IMR-90 (cell line): ENCODE data around the gene PHGDH. TPM values are rescaled to one million over a fixed set of nuclear protein-coding genes. Genes with fewer than 3 reads are reported as not detected.

Experiments
- ATAC-seq: fragments of 200-7000 bp; cut with Tn5 transposase; 2 replicates; pipeline ENCODE4 v1.9.1; 2020; ENCODE audit warnings: low read depth, mild to moderate bottlenecking, moderate library complexity
- BruUV-seq: library from RNA; stranded (reverse); fragments of 400-500 nt; replicated peaks from 2 replicates; lab custom pipeline; 2021; lab: Mats Ljungman, UMichigan
- CTCF ChIA-PET: fragments of 300-600 bp; formaldehyde crosslinking; extraction: SDS; loops from one replicate; lab custom pipeline; 2021; ENCODE audit warnings: antibody characterized with exemption; lab: Yijun Ruan, JAX
- POLR2A ChIA-PET: fragments of 300-600 bp; sonication (Branson Sonifier 250); formaldehyde crosslinking; loops from one replicate; lab custom pipeline; 2022; ENCODE audit warnings: antibody characterized with exemption; ENCODE audit not compliant: unreplicated experiment; lab: Charles Lee
- DNase-seq: peaks from one replicate; pipeline ENCODE4 v3.0.0; 2013
- H2AFZ ChIP-seq: replicated peaks from 2 replicates; pipeline ENCODE3; 2013; ENCODE audit warnings: low read length, mild to moderate bottlenecking; ENCODE audit not compliant: poor library complexity
- H2AK5ac ChIP-seq: 2 replicates; pipeline ENCODE4 v1.6.1; 2013; ENCODE audit warnings: low read depth, low read length, inconsistent platforms
- H2AK9ac ChIP-seq: replicated peaks from 2 replicates; pipeline ENCODE3; 2013; ENCODE audit warnings: mild to moderate bottlenecking, low read depth, low read length, moderate library complexity; ENCODE audit not compliant: poor library complexity
- H2BK120ac ChIP-seq: 2 replicates; pipeline ENCODE4 v1.6.1; 2013; ENCODE audit warnings: low read depth, low read length, inconsistent platforms
- H2BK15ac ChIP-seq: 3 replicates; pipeline ENCODE4 v1.6.1; 2013; ENCODE audit warnings: low read depth, low read length, inconsistent platforms
- H2BK20ac ChIP-seq: 2 replicates; pipeline ENCODE4 v1.6.1; 2013; ENCODE audit warnings: low read depth, mild to moderate bottlenecking, inconsistent platforms, low read length, moderate library complexity
- H2BK5ac ChIP-seq: 2 replicates; pipeline ENCODE4 v1.6.1; 2013; ENCODE audit warnings: mild to moderate bottlenecking, low read depth, low read length, inconsistent platforms; ENCODE audit not compliant: poor library complexity, severe bottlenecking
- H3K14ac ChIP-seq: replicated peaks from 2 replicates; pipeline ENCODE4 v1.6.1; 2013; ENCODE audit warnings: low read depth, low read length, inconsistent platforms
- H3K18ac ChIP-seq: 2 replicates; pipeline ENCODE4 v1.6.1; 2013; ENCODE audit warnings: low read depth, low read length, control low read depth
- H3K23ac ChIP-seq: 2 replicates; pipeline ENCODE4 v1.6.1; 2013; ENCODE audit warnings: low read depth, low read length, inconsistent platforms
- H3K27ac ChIP-seq: 2 replicates; pipeline ENCODE4 v1.5.1; 2013; ENCODE audit warnings: mild to moderate bottlenecking, control low read depth, low read length; ENCODE audit not compliant: insufficient read depth
- H3K27me3 ChIP-seq: 2 replicates; pipeline ENCODE4 v1.6.1; 2013; ENCODE audit warnings: low read length; ENCODE audit not compliant: control insufficient read depth, insufficient read depth
- H3K36me3 ChIP-seq: 2 replicates; pipeline ENCODE4 v1.6.1; 2013; ENCODE audit warnings: low read length, mixed read lengths; ENCODE audit not compliant: control insufficient read depth, insufficient read depth
- H3K4ac ChIP-seq: 2 replicates; pipeline ENCODE4 v1.6.1; 2013; ENCODE audit warnings: low read depth, low read length, inconsistent platforms
- H3K4me1 ChIP-seq: 2 replicates; pipeline ENCODE4 v1.6.1; 2013; ENCODE audit warnings: low read length, mixed read lengths; ENCODE audit not compliant: control insufficient read depth, insufficient read depth
- H3K4me2 ChIP-seq: 2 replicates; pipeline ENCODE4 v1.6.1; 2013; ENCODE audit warnings: low read depth, mild to moderate bottlenecking, control low read depth, low read length, moderate library complexity
- H3K4me3 ChIP-seq: 2 replicates; pipeline ENCODE4 v1.5.1; 2013; ENCODE audit warnings: low read depth, mild to moderate bottlenecking, control low read depth, low read length, moderate library complexity; ENCODE audit not compliant: insufficient read depth
- H3K56ac ChIP-seq: 2 replicates; pipeline ENCODE4 v1.6.1; 2013; ENCODE audit warnings: low read length, inconsistent platforms; ENCODE audit not compliant: insufficient read depth; ENCODE audit errors: extremely low read depth
- H3K79me1 ChIP-seq, 2 experiments: 2 replicates each; pipeline ENCODE4 v1.6.1; 2013; ENCODE audit warnings: low read length in 2 of 2, inconsistent platforms in 1 of 2, low read depth in 1 of 2
- H3K9ac ChIP-seq: 2 replicates; pipeline ENCODE4 v1.6.1; 2013; ENCODE audit warnings: low read depth, low read length, control low read depth
- H3K9me1 ChIP-seq: 2 replicates; pipeline ENCODE4 v1.6.1; 2013; ENCODE audit warnings: low read length, inconsistent platforms; ENCODE audit not compliant: insufficient read depth
- H3K9me3 ChIP-seq: 2 replicates; pipeline ENCODE4 v1.6.1; 2013; ENCODE audit warnings: low read length; ENCODE audit not compliant: control insufficient read depth, insufficient read depth
- H4K20me1 ChIP-seq: 2 replicates; pipeline ENCODE4 v1.6.1; 2013; ENCODE audit warnings: low read length, inconsistent platforms; ENCODE audit not compliant: insufficient read depth
- H4K5ac ChIP-seq: 2 replicates; pipeline ENCODE4 v1.6.1; 2013; ENCODE audit warnings: mild to moderate bottlenecking, low read depth, low read length, control low read depth
- H4K8ac ChIP-seq, 2 experiments: 2 replicates each; pipeline ENCODE4 v1.6.1; 2013; ENCODE audit warnings: low read depth in 2 of 2, low read length in 2 of 2, control low read depth in 1 of 2, inconsistent platforms in 1 of 2
- H4K91ac ChIP-seq: 2 replicates; pipeline ENCODE4 v1.6.1; 2013; ENCODE audit warnings: low read depth, low read length, inconsistent platforms; ENCODE audit not compliant: insufficient read depth
- BHLHE40 ChIP-seq: fragments of 150-350 bp; IDR thresholded peaks from 2 replicates; pipeline ENCODE4 v1.6.1; 2016; ENCODE audit warnings: mild to moderate bottlenecking, low read depth, low read length
- CEBPB ChIP-seq: IDR thresholded peaks from 2 replicates; pipeline ENCODE4 v1.6.1; 2012; ENCODE audit warnings: low read depth, low read length, improper control_type of control experiment
- CHD1 ChIP-seq: IDR thresholded peaks from 2 replicates; pipeline ENCODE4 v1.6.1; 2012; ENCODE audit warnings: low read depth, low read length, improper control_type of control experiment
- FOS ChIP-seq: fragments of 150-350 bp; IDR thresholded peaks from 2 replicates; pipeline ENCODE4 v1.6.1; 2016; ENCODE audit warnings: low read depth, low read length
- MAFK ChIP-seq: IDR thresholded peaks from 2 replicates; pipeline ENCODE4 v1.6.1; 2012; ENCODE audit warnings: low read depth, low read length, improper control_type of control experiment
- MAZ ChIP-seq: IDR thresholded peaks from 2 replicates; pipeline ENCODE4 v1.6.1; 2012; ENCODE audit warnings: low read depth, mild to moderate bottlenecking, low read length, improper control_type of control experiment, moderate library complexity, borderline replicate concordance
- MXI1 ChIP-seq: IDR thresholded peaks from 2 replicates; pipeline ENCODE4 v1.6.1; 2012; ENCODE audit warnings: low read depth, mild to moderate bottlenecking, low read length, moderate library complexity, borderline replicate concordance
- POLR2A ChIP-seq: IDR thresholded peaks from 2 replicates; pipeline ENCODE4 v1.6.1; 2012; ENCODE audit warnings: mild to moderate bottlenecking, low read depth, low read length
- RFX5 ChIP-seq: IDR thresholded peaks from 2 replicates; pipeline ENCODE4 v1.8.0; 2012; ENCODE audit warnings: low read depth, mild to moderate bottlenecking, low read length, moderate library complexity
- SMC3 ChIP-seq: fragments of 150-350 bp; IDR thresholded peaks from 2 replicates; pipeline ENCODE4 v1.6.1; 2016; ENCODE audit warnings: low read depth, mild to moderate bottlenecking, antibody characterized with exemption, low read length, moderate library complexity
- USF2 ChIP-seq: fragments of 150-350 bp; IDR thresholded peaks from 2 replicates; pipeline ENCODE4 v1.6.1; 2017; ENCODE audit warnings: mild to moderate bottlenecking, antibody characterized with exemption, low read length, low read depth
- WGBS, 2 experiments: methylation state at CpG; one replicate each; pipeline versions ENCODE4 v1.1.5 to v1.1.7; 2013; ENCODE audit warnings: missing lambda C conversion rate in 2 of 2; ENCODE audit not compliant: insufficient read length in 1 of 2; ENCODE audit errors: extremely low coverage in 2 of 2; 5-methylcytosine and 5-hydroxymethylcytosine counted together
- dilution Hi-C: fragments of 300-500 bp; cut with HindIII; formaldehyde crosslinking; loops from one replicate; pipeline ENCODE4 v1.14.3; 2018; ENCODE audit warnings: low sequenced_read_pairs; ENCODE audit not compliant: unreplicated experiment
- in situ Hi-C: fragments of 300-500 bp; cut with MboI; formaldehyde crosslinking; loops from 3 replicates; pipeline ENCODE4 v1.14.3; 2019; ENCODE audit warnings: low sequenced_read_pairs, inconsistent platforms, mixed read lengths
- intact Hi-C: fragments of 100-400 bp; cut with micrococcal nuclease; formaldehyde crosslinking; loops from 2 replicates; pipeline ENCODE4 v1.10.0; 2022
- polyA plus RNA-seq, 3 experiments: library from polyadenylated mRNA; depleted of rRNA; stranded (reverse); fragments of >200 nt; gene quantifications; 2 replicates each; pipeline ENCODE4 v1.2.3, GENCODE V29; 2012; ENCODE audit warnings: low replicate concordance in 1 of 3
- total RNA-seq: library from RNA; depleted of rRNA; stranded (reverse); fragments of >200 nt; gene quantifications from 2 replicates; pipeline ENCODE4 v1.2.3, GENCODE V29; 2012
- TF ChIP-seq, protein P1 (sequence below): fragments of 150-350 bp; IDR thresholded peaks from 2 replicates; pipeline ENCODE4 v1.6.1; 2016; ENCODE audit warnings: low read depth, mild to moderate bottlenecking, low read length, moderate library complexity, borderline replicate concordance

The PHGDH gene
- total and polyA plus RNA-seq, 2 of the 4 experiments (the other 2 are of a cell fraction): 87.9 to 331 TPM

DNA sequence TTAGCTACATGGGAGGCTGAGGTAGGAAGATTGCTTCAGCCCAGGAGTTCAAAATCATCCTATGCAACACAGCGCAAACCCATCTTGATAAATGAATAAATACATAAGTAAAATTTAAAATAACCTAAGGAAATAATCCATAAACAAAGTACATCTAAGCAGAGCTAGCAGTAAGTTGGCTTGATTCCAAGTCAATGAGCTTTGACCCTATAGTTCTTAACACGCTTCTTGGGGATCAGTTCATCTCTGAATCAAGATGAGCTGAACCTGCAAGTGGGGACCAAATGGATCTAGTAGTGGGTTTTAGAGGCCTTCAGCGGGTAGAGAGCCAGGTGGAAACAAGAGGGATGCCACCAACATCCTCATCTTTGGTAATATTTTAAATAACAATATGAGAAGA, 31.5 kb upstream of the PHGDH start:
- no peak overlapping the region for H3K4me3 ChIP-seq
- no peaks in the 10 kb centered on the region for H4K20me1 ChIP-seq
- no peak overlapping the region for H2AK5ac ChIP-seq
- no peak overlapping the region for H3K23ac ChIP-seq
- no peak overlapping the region for H2BK20ac ChIP-seq
- H4K5ac ChIP-seq: no peak overlapping the region
- TF ChIP-seq SMC3 (no peak), MXI1 (no peak), MAZ (no peak), MAFK (no peak), CHD1 (no peak), FOS (no peak), POLR2A (no peak), CEBPB (no peak), USF2 (no peak), BHLHE40 (no peak), RFX5 (no peak)
- TF ChIP-seq, protein P1, sequence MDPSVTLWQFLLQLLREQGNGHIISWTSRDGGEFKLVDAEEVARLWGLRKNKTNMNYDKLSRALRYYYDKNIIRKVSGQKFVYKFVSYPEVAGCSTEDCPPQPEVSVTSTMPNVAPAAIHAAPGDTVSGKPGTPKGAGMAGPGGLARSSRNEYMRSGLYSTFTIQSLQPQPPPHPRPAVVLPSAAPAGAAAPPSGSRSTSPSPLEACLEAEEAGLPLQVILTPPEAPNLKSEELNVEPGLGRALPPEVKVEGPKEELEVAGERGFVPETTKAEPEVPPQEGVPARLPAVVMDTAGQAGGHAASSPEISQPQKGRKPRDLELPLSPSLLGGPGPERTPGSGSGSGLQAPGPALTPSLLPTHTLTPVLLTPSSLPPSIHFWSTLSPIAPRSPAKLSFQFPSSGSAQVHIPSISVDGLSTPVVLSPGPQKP: no peak
- no peak overlapping the region for H4K8ac ChIP-seq
- no TSS peak for BruUV-seq
- H3K9ac ChIP-seq: no peak overlapping the region
- no peak overlapping the region for H3K18ac ChIP-seq
- H2AFZ ChIP-seq: no peak overlapping the region
- H3K4me2 ChIP-seq: no peak overlapping the region
- no peak overlapping the region for H3K27ac ChIP-seq
- H3K14ac ChIP-seq: no peak overlapping the region
- ATAC-seq (no peak), DNase-seq (no peak)
- no peaks in the 10 kb centered on the region for H3K4me1 ChIP-seq
- H3K27me3 ChIP-seq: peaks cover 20% of the 10 kb centered on the region
- H2AK9ac ChIP-seq: no peak overlapping the region
- H3K9me1 ChIP-seq: no peaks in the 10 kb centered on the region
- H3K79me1 ChIP-seq: no peaks in the 10 kb centered on the region
- dilution Hi-C loops (no loop called here), intact Hi-C loops (no loop called here), in situ Hi-C loops (no loop called here)
- ChIA-PET POLR2A (no interaction called here), CTCF (no interaction called here)
- no peak overlapping the region for H2BK15ac ChIP-seq
- no peak overlapping the region for H3K56ac ChIP-seq
- H4K91ac ChIP-seq: no peak overlapping the region
- H2BK5ac ChIP-seq: no peak overlapping the region
- H2BK120ac ChIP-seq: no peak overlapping the region
- H3K4ac ChIP-seq: no peak overlapping the region
- H3K36me3 ChIP-seq: no peaks in the 10 kb centered on the region
- WGBS, 2 experiments: no CpG with 5 or more reads among the region's 3 CpGs
- no peaks in the 10 kb centered on the region for H3K9me3 ChIP-seq
